ENCODE data around the gene LSM10. TPM values are rescaled to one million over a fixed set of nuclear protein-coding genes. Genes with fewer than 3 reads are reported as not detected.

The LSM10 gene
- total and polyA plus RNA-seq, 3 experiments from 2014 or later = 75.3 to 146 (median 81.4) TPM

DNA sequence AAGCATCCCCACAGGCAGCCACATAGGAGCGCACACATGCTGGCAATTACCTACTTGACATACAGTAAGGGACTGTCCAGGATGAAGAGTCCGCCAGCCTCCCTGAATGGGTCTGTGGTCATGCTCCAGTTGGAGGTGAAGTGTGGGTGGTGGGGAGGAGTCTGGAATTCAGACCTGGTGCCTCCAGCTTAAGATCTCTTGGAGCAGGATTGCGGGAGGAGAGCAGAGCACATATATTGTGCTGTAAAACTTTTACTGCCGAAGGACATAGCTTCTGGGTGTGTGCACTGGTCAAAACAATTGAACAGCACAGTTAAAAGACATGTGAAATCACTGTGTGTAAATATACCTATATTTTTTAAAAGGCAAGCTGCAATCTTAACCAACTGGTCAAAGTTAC, 29.9 kb downstream of the LSM10 start:
- CTCF ChIA-PET = interaction anchor here (0.6 to 4.3 kb wide), 13 partner anchors 10 to 284 kb away, joined by 3 to 38 read pairs (median 4); partner anchors contain the start of genes EVA1B, LSM10, STK40 and TEKT2
- peaks cover under 1% of the 10 kb centered on the region for H3K36me3 ChIP-seq (ENCODE audit: insufficient read depth, low read length)
- peak overlapping the region in 1 of 7 donors; percentile 44 for H3K4me3 Mint-ChIP-seq
- POLR2A ChIA-PET = interaction anchor here (1.8 kb wide), 1 partner anchor 17 kb away, joined by 7 read pairs; no protein-coding TSS in a partner anchor
- peaks cover 0 to 27% (median 1%) of the 10 kb centered on the region in 3 donors for H3K36me3 Mint-ChIP-seq
- peaks cover 42 to 57% (median 53%) of the 10 kb centered on the region in 3 donors for H3K4me1 Mint-ChIP-seq
- H3K27ac ChIP-seq (ENCODE audit: low read depth, low read length) = no peak overlapping the region
- H3K27ac Mint-ChIP-seq = peak overlapping the region in 6 of 8 donors; percentile 38 to 95 (median 90)
- no peaks in the 10 kb centered on the region for H3K9me3 Mint-ChIP-seq
- no peak for DNase-seq
- no peaks in the 10 kb centered on the region for H3K9me3 ChIP-seq (ENCODE audit: low read length)
- no peaks in the 10 kb centered on the region for H3K27me3 ChIP-seq (ENCODE audit: insufficient read depth, low read length, poor library complexity, severe bottlenecking)
- H3K4me3 ChIP-seq (ENCODE audit: low read length) = no peak overlapping the region
- peaks cover 55% of the 10 kb centered on the region for H3K4me1 ChIP-seq (ENCODE audit: insufficient read depth, low read length)
- no peaks in the 10 kb centered on the region for H3K27me3 Mint-ChIP-seq

DNA sequence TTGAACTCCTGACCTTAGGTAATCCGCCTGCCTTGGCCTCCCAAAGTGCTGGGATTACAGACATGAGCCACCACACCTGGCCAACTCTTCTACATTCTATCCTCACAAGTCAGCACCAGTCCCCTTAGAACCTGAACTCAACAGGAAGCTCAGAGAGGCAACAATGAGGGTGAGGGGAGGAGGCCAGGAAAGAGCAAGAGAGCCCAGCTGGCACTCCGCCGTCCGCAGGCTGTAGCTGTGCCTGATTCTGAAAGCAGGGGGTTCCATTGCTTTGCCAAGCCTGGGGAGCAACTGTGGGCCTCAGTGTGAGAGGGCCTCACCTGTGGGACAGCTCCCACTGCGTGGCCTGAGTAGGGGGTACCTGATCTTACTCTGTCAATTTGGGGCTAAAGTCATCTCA, 30.6 kb downstream of the LSM10 start:
- CTCF ChIA-PET = interaction anchor here (0.5 to 4.3 kb wide), 15 partner anchors 11 to 283 kb away, joined by 3 to 38 read pairs (median 3); partner anchors contain the start of genes EVA1B, SH3D21, STK40 and TEKT2
- Mint-ChIP-seq H3K36me3 (peaks cover 0 to 32% (median 1%) of the 10 kb centered on the region in 3 donors), H3K4me1 (peaks cover 38 to 52% (median 49%) of the 10 kb centered on the region in 3 donors), H3K27me3 (no peaks in the 10 kb centered on the region), H3K9me3 (no peaks in the 10 kb centered on the region), H3K27ac (peak overlapping the region; percentile 57 to 95 (median 86)), H3K4me3 (peak overlapping the region in 6 of 7 donors; percentile 19 to 81 (median 40))
- H3K4me1 ChIP-seq (ENCODE audit: insufficient read depth, low read length) = peaks cover 52% of the 10 kb centered on the region
- POLR2A ChIA-PET = interaction anchor here (0.8 to 1.8 kb wide), 4 partner anchors 17 to 60 kb away, joined by 3 to 7 read pairs (median 4); no protein-coding TSS in a partner anchor
- H3K27ac ChIP-seq (ENCODE audit: low read depth, low read length) = no peak overlapping the region
- peak in 2 of 5 donors; percentile 26 to 57 for DNase-seq
- no peaks in the 10 kb centered on the region for H3K9me3 ChIP-seq (ENCODE audit: low read length)
- peak overlapping the region; percentile 18 for H3K4me3 ChIP-seq (ENCODE audit: low read length)
- H3K36me3 ChIP-seq (ENCODE audit: insufficient read depth, low read length) = peaks cover 8% of the 10 kb centered on the region
- no peaks in the 10 kb centered on the region for H3K27me3 ChIP-seq (ENCODE audit: insufficient read depth, low read length, poor library complexity, severe bottlenecking)

DNA sequence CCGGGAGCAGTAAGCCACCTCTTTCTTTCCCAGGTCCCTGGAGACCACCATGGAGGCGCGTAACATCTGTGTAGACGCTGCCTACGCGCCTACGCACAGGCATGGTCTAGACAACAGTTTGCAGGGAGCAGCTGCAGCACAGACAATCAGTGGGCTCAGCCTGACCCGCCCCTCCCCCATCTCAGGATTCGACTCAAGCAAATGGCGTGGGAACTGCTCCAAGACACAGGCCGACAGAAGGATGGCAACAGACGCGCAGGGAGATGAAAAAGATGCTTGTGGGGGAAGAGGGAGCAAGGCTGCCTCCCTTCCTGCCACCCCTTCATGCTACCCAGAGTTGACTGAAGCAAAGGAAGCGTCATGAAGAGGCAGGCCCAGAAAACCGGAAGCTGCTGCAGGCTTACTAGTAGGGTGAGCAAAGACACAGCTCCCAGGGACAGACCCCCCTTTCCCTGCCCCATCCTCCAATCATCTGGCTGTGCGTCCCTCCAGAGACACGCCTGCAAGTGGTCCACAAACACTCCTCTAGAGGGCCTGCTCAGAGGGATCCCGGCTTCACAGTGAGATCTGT, 31.5 kb downstream of the LSM10 start:
- Histone ChIP-seq H3K27me3 (ENCODE audit: insufficient read depth, low read length, poor library complexity, severe bottlenecking) (no peaks in the 10 kb centered on the region), H3K27ac (ENCODE audit: low read depth, low read length) (no peak overlapping the region), H3K36me3 (ENCODE audit: insufficient read depth, low read length) (peaks cover 10% of the 10 kb centered on the region), H3K4me1 (ENCODE audit: insufficient read depth, low read length) (peaks cover 52% of the 10 kb centered on the region), H3K4me3 (ENCODE audit: low read length) (no peak overlapping the region), H3K9me3 (ENCODE audit: low read length) (no peaks in the 10 kb centered on the region)
- H3K4me3 Mint-ChIP-seq = peak overlapping the region in 6 of 7 donors; percentile 6 to 59 (median 42)
- H3K27ac Mint-ChIP-seq = peak overlapping the region; percentile 84 to 95 (median 90)
- H3K4me1 Mint-ChIP-seq = peaks cover 38 to 52% (median 49%) of the 10 kb centered on the region in 3 donors
- ChIA-PET CTCF (interaction anchor here (0.6 to 4.3 kb wide), 9 partner anchors 15 to 266 kb away, joined by 3 to 38 read pairs (median 4); partner anchors contain the start of genes EVA1B, SH3D21 and STK40), POLR2A (interaction anchor here (1.0 to 1.8 kb wide), 2 partner anchors 18 to 19 kb away, joined by 5 to 7 read pairs; no protein-coding TSS in a partner anchor)
- no peaks in the 10 kb centered on the region for H3K9me3 Mint-ChIP-seq
- no peaks in the 10 kb centered on the region for H3K27me3 Mint-ChIP-seq
- H3K36me3 Mint-ChIP-seq = peaks cover 2 to 40% (median 3%) of the 10 kb centered on the region in 3 donors
- peak; percentile 34 to 81 (median 55) for DNase-seq

DNA sequence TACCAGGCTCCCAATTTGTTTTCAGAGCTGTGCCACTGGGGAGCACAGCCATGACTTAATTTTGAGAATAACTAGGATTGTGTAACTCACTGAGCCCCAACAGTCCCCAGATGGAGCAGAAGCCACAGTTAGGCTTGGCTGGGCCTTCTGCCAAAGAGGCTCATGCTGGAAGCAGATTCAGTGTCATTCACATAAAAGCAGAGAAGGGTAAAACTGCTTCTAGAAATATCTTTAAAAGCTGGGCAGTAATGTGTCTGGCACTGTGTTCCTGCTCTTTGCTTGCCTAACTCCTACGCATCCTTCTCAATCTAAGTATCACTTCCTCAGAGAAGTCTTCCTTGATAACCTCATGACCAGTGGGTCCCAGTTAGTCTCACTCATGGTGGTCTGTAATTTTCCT, 32.3 kb downstream of the LSM10 start:
- H3K4me1 ChIP-seq (ENCODE audit: insufficient read depth, low read length) = peaks cover 51% of the 10 kb centered on the region
- H3K4me3 Mint-ChIP-seq = no peak overlapping the region
- peaks cover 38 to 50% (median 49%) of the 10 kb centered on the region in 3 donors for H3K4me1 Mint-ChIP-seq

DNA sequence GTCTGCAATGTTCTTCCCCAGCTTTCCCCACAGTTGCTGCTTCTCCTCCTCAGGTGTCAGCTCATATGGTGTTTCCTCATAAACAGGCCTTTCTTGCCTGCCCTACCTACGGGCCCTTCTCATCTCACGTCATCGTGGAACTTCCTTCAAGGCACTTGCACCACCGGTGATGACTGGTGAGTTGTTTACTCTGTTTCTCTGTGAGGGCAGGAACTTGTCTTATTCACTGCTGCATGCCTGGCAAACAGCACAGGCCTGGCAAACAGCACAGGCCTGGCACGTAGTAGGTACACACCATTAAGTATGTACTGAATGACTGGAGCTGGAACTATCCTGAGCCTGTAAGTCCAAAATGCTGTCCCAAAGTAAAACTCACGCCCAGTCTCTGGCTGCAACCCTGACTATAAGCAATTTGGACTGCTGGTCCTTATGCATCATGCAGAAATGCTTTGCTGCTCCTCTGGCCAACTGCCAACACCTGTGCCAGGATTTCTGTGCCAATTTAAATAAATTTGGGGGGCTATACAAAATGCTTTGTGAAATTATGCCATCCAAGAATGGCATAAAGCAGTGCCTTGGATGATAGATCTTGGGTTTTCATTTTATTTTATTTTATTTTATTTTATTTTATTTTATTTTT, 37.7 kb downstream of the LSM10 start:
- Histone ChIP-seq H3K4me3 (ENCODE audit: low read length) (no peak overlapping the region), H3K27ac (ENCODE audit: low read depth, low read length) (no peak overlapping the region), H3K36me3 (ENCODE audit: insufficient read depth, low read length) (peaks cover 36% of the 10 kb centered on the region), H3K9me3 (ENCODE audit: low read length) (no peaks in the 10 kb centered on the region), H3K4me1 (ENCODE audit: insufficient read depth, low read length) (peaks cover 9% of the 10 kb centered on the region), H3K27me3 (ENCODE audit: insufficient read depth, low read length, poor library complexity, severe bottlenecking) (no peaks in the 10 kb centered on the region)
- POLR2A ChIA-PET = no interaction called here
- Mint-ChIP-seq H3K27ac (peak overlapping the region in 3 of 8 donors; percentile 55 to 79 (median 78)), H3K9me3 (no peaks in the 10 kb centered on the region), H3K36me3 (peaks cover 3 to 77% (median 11%) of the 10 kb centered on the region in 3 donors), H3K4me1 (peaks cover 0 to 7% (median 0%) of the 10 kb centered on the region in 3 donors), H3K27me3 (peaks cover 0 to 2% of the 10 kb centered on the region in 2 donors), H3K4me3 (no peak overlapping the region)
- CTCF ChIA-PET = interaction anchor here (1.2 to 1.3 kb wide), 2 partner anchors 9 to 17 kb away, joined by 4 to 6 read pairs; no protein-coding TSS in a partner anchor
- DNase-seq = peak in 1 of 5 donors; percentile 22

More for the DNA sequence above, 32.3 kb downstream of the LSM10 start:
- POLR2A ChIA-PET = no interaction called here
- H3K36me3 ChIP-seq (ENCODE audit: insufficient read depth, low read length) = peaks cover 10% of the 10 kb centered on the region
- no peak overlapping the region for H3K4me3 ChIP-seq (ENCODE audit: low read length)
- H3K9me3 ChIP-seq (ENCODE audit: low read length) = no peaks in the 10 kb centered on the region
- CTCF ChIA-PET = interaction anchor here (1.8 kb wide), 1 partner anchor 15 kb away, joined by 5 read pairs; no protein-coding TSS in a partner anchor
- no peaks in the 10 kb centered on the region for H3K9me3 Mint-ChIP-seq
- no peak overlapping the region for H3K27ac ChIP-seq (ENCODE audit: low read depth, low read length)
- H3K36me3 Mint-ChIP-seq = peaks cover 3 to 44% (median 3%) of the 10 kb centered on the region in 3 donors
- no peak for DNase-seq
- peak overlapping the region in 7 of 8 donors; percentile 47 to 95 (median 88) for H3K27ac Mint-ChIP-seq
- no peaks in the 10 kb centered on the region for H3K27me3 ChIP-seq (ENCODE audit: insufficient read depth, low read length, poor library complexity, severe bottlenecking)
- H3K27me3 Mint-ChIP-seq = no peaks in the 10 kb centered on the region

DNA sequence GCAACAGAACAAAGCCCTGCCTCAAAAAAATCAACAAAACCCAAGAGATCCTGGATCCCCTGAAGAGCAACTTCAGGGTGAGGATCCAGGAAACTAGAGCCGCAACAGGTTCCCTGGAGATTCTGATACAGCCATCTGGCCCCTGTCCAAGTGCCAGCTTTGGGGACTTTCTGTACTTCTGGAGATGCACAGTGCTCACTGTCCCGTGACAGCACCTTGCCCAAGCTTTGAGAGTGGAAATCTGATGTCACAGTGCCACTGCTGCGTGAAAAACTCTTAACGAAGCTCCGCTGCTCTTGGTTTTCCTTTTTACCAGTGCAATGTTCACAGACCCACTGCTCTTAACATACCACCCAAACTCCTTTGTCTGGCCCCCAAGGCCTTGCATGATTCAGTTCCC, 38.3 kb downstream of the LSM10 start:
- POLR2A ChIA-PET = no interaction called here
- DNase-seq = no peak
- no peaks in the 10 kb centered on the region for H3K9me3 Mint-ChIP-seq
- Histone ChIP-seq H3K27me3 (ENCODE audit: insufficient read depth, low read length, poor library complexity, severe bottlenecking) (no peaks in the 10 kb centered on the region), H3K4me3 (ENCODE audit: low read length) (no peak overlapping the region), H3K9me3 (ENCODE audit: low read length) (no peaks in the 10 kb centered on the region), H3K36me3 (ENCODE audit: insufficient read depth, low read length) (peaks cover 43% of the 10 kb centered on the region), H3K27ac (ENCODE audit: low read depth, low read length) (no peak overlapping the region), H3K4me1 (ENCODE audit: insufficient read depth, low read length) (peaks cover 9% of the 10 kb centered on the region)
- peak overlapping the region in 3 of 8 donors; percentile 58 to 79 (median 78) for H3K27ac Mint-ChIP-seq
- peaks cover 0 to 2% of the 10 kb centered on the region in 2 donors for H3K27me3 Mint-ChIP-seq
- CTCF ChIA-PET = interaction anchor here (1.2 kb wide), 1 partner anchor 17 kb away, joined by 4 read pairs; no protein-coding TSS in a partner anchor
- H3K4me3 Mint-ChIP-seq = no peak overlapping the region
- H3K4me1 Mint-ChIP-seq = peaks cover 0 to 7% (median 0%) of the 10 kb centered on the region in 3 donors
- H3K36me3 Mint-ChIP-seq = peaks cover 3 to 83% (median 13%) of the 10 kb centered on the region in 3 donors

DNA sequence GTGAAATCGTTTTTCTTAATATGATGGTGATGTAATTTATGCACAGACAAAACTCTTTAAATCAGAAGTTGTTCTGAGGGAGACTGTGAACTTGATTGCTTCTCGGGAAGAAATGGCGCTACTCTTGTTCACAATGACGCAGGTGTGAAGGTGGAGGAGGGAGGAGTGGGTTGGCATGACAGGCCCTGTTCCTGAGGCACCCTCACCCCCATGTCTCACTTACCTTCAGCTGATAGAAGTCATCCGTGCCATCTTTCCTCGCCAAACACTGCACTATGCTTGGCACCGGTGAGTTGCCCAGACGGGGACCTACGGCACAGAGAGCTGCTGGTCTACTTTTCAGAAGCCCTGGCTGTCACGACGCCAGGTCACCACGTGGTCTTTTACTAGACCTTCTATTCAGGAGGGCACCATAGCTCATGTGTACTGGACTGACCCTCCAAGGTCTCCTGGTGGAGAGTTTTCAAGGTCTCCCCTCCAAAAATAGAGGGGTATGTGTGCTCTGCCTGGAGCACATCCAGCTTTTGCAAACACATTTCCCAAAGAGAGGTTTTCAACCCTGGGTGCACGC, 39.1 kb downstream of the LSM10 start:
- ChIA-PET POLR2A (no interaction called here), CTCF (no interaction called here)
- Histone ChIP-seq H3K36me3 (ENCODE audit: insufficient read depth, low read length) (peaks cover 48% of the 10 kb centered on the region), H3K4me1 (ENCODE audit: insufficient read depth, low read length) (peaks cover 9% of the 10 kb centered on the region), H3K27me3 (ENCODE audit: insufficient read depth, low read length, poor library complexity, severe bottlenecking) (no peaks in the 10 kb centered on the region), H3K4me3 (ENCODE audit: low read length) (no peak overlapping the region), H3K9me3 (ENCODE audit: low read length) (no peaks in the 10 kb centered on the region), H3K27ac (ENCODE audit: low read depth, low read length) (no peak overlapping the region)
- Mint-ChIP-seq H3K27ac (peak overlapping the region in 1 of 8 donors; percentile 65), H3K36me3 (peaks cover 3 to 87% (median 16%) of the 10 kb centered on the region in 3 donors), H3K4me3 (no peak overlapping the region), H3K4me1 (peaks cover 0 to 7% (median 0%) of the 10 kb centered on the region in 3 donors), H3K27me3 (peaks cover 0 to 2% of the 10 kb centered on the region in 2 donors), H3K9me3 (no peaks in the 10 kb centered on the region)
- no peak for DNase-seq
